Common myeloid progenitor, CD34-positive (primary cell): ENCODE measurements around the gene ITIH2.
A peak's percentile ranks its signal among the peaks of the same experiment; 100 is the strongest.
"Not testable (repeated sequence)": the region's sequence is repeated elsewhere in the genome, so short reads cannot be mapped to it uniquely, and the experiment has no call there.

Experiments used
- CTCF ChIA-PET: fragments of 350-600 bp; sonication (Branson Sonifier 250); formaldehyde crosslinking; loops from one replicate; lab custom pipeline; 2021; ENCODE audit warnings: antibody characterized with exemption; lab: Charles Lee
- POLR2A ChIA-PET: fragments of 350-600 bp; sonication (Branson Sonifier 250); formaldehyde crosslinking; loops from one replicate; lab custom pipeline; 2021; ENCODE audit warnings: antibody characterized with exemption; lab: Charles Lee
- DNase-seq, 3 donors: peaks; one replicate each; pipeline versions ENCODE4 v3.0.0 to v3.0.0-alpha.2; 2013
- H3K27ac ChIP-seq, 2 experiments: 1 replicate in 1 of 2; 2 replicates in 1 of 2; pipeline ENCODE4 v1.7.0; 2013; ENCODE audit warnings: inconsistent platforms in 2 of 2, low read length in 2 of 2, mild to moderate bottlenecking in 2 of 2, low read depth in 1 of 2, moderate library complexity in 1 of 2; ENCODE audit not compliant: severe bottlenecking in 2 of 2, insufficient read depth in 1 of 2, poor library complexity in 1 of 2
- H3K27me3 ChIP-seq, 5 experiments: replicated peaks in 2 of 5; 1 replicate in 3 of 5; 2 replicates in 2 of 5; pipeline versions ENCODE4 v1.6.1 to v1.7.0; 2013; ENCODE audit warnings: low read length in 4 of 5, mild to moderate bottlenecking in 2 of 5, moderate library complexity in 2 of 5, inconsistent platforms in 1 of 5; ENCODE audit not compliant: insufficient read depth in 5 of 5, control insufficient read depth in 4 of 5
- H3K36me3 ChIP-seq, 4 experiments: 1 replicate in 2 of 4; 2 replicates in 2 of 4; pipeline versions ENCODE4 v1.6.1 to v1.7.0; 2013; ENCODE audit warnings: low read length in 3 of 4, control low read depth in 1 of 4, mild to moderate bottlenecking in 1 of 4; ENCODE audit not compliant: control insufficient read depth in 4 of 4, insufficient read depth in 4 of 4
- H3K4me1 ChIP-seq, 4 experiments: 1 replicate in 3 of 4; 2 replicates in 1 of 4; pipeline versions ENCODE4 v1.6.1 to v1.7.1; 2013; ENCODE audit warnings: low read length in 3 of 4, mild to moderate bottlenecking in 3 of 4, control low read depth in 1 of 4, inconsistent platforms in 1 of 4, moderate library complexity in 1 of 4; ENCODE audit not compliant: control insufficient read depth in 4 of 4, insufficient read depth in 4 of 4; ENCODE audit errors: control extremely low read depth in 1 of 4
- H3K4me3 ChIP-seq, 7 experiments: 1 replicate in 4 of 7; 2 replicates in 3 of 7; pipeline versions ENCODE4 v1.5.1 to v1.7.0; 2013; ENCODE audit warnings: mild to moderate bottlenecking in 7 of 7, low read length in 6 of 7, moderate library complexity in 6 of 7, inconsistent platforms in 2 of 7, low read depth in 2 of 7, control low read depth in 1 of 7; ENCODE audit not compliant: insufficient read depth in 4 of 7, control insufficient read depth in 1 of 7; ENCODE audit errors: extremely low read depth in 1 of 7
- H3K9me3 ChIP-seq, 5 experiments: 1 replicate in 4 of 5; 2 replicates in 1 of 5; pipeline versions ENCODE4 v1.6.1 to v1.7.1; 2013; ENCODE audit warnings: low read length in 4 of 5, mild to moderate bottlenecking in 2 of 5, inconsistent platforms in 1 of 5, low read depth in 1 of 5, moderate library complexity in 1 of 5; ENCODE audit not compliant: control insufficient read depth in 4 of 5, insufficient read depth in 2 of 5; ENCODE audit errors: control extremely low read depth in 1 of 5
- WGBS: methylation state at CpG from one replicate; pipeline ENCODE4 v1.1.5; 2013; ENCODE audit not compliant: insufficient coverage; 5-methylcytosine and 5-hydroxymethylcytosine counted together

Gene ITIH2

DNA sequence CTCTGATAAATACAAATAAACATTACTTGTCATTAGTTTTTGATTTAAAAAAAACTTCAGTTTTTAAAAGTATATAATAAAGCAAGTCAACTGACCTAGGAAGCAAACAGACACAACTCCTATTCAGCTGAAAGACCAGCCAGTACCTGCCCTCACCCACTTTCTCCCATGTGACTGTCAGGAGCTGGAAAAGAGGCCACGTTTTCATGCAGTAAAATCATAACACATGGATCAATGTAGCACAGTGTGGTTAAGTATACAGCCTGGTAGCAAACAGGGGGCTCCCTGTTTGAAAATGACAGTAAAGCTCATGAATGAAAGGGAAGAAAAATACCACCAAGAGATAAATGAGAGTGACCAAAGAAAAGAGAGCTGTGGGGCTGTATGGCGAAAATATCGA, 63.1 kb downstream of the ITIH2 start:
- H3K36me3 ChIP-seq = peaks cover 20 to 46% (median 34%) of the 10 kb centered on the region in 4 experiments
- WGBS = no CpG with 5 or more reads among the region's 3 CpGs
- H3K9me3 ChIP-seq = no peaks in the 10 kb centered on the region

DNA sequence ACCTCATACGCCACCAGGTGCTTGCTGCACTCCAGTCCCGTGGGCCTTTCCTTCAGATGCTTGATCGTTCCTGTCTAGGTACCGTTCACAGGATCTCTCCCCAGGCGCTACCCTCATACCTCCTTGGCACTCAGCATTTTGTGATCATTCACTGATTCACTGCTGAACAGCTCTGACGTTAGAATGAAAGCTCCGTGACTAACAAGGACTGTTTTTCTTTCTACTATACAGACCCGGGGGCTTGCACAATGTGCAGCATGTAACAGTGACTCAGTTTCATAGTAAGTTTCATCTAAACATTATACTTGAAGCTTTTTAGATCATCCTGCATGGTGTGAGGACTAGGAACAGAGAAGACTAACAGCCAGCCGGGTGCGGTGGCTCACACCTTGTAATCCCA, 64.1 kb downstream of the ITIH2 start:
- WGBS = 100% methylated on average over 10 of the region's 10 CpGs
- Histone ChIP-seq H3K4me1 (peaks cover 14 to 43% (median 30%) of the 10 kb centered on the region in 4 experiments), H3K36me3 (peaks cover 16 to 46% (median 30%) of the 10 kb centered on the region in 4 experiments), H3K4me3 (no peak overlapping the region), H3K27me3 (no peaks in the 10 kb centered on the region), H3K9me3 (no peaks in the 10 kb centered on the region), H3K27ac (no peak overlapping the region)
- ChIA-PET CTCF (interaction anchor here (1.1 to 2.8 kb wide), 2 partner anchors 9 to 10 kb away, joined by 3 to 15 read pairs; no protein-coding TSS in a partner anchor), POLR2A (no interaction called here)
- DNase-seq = no peak

More for the DNA sequence above, 63.1 kb downstream of the ITIH2 start:
- no peaks in the 10 kb centered on the region for H3K27me3 ChIP-seq
- POLR2A ChIA-PET = interaction anchor here (0.6 kb wide), 1 partner anchor 279 kb away, joined by 4 read pairs; no protein-coding TSS in a partner anchor
- H3K4me1 ChIP-seq = peaks cover 14 to 34% (median 23%) of the 10 kb centered on the region in 4 experiments
- CTCF ChIA-PET = interaction anchor here (1.1 to 2.8 kb wide), 2 partner anchors 9 to 10 kb away, joined by 3 to 15 read pairs; no protein-coding TSS in a partner anchor
- no peak overlapping the region for H3K27ac ChIP-seq
- H3K4me3 ChIP-seq = no peak overlapping the region
- DNase-seq = no peak

DNA sequence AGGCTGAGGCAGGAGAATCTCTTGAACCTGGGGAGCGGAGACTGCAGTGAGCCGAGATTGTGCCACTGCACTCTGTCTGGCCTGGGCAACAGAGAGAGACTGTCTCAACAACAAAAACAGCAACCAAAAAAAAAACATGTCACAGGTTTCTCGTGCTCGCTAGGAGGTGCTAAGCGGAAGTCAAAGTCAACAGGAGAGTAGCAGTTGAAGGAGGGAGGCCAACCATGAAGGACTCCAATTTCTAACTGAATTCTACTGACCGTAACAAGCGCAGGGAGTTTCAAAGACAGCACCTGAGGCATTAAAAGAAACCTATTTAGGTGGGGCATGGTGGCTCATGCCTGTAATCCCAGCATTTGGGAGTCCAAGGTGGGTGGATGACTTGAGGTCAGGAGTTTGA, 65.3 kb downstream of the ITIH2 start:
- DNase-seq = no peak
- Histone ChIP-seq H3K9me3 (no peaks in the 10 kb centered on the region), H3K4me3 (no peak overlapping the region), H3K27me3 (no peaks in the 10 kb centered on the region), H3K4me1 (peaks cover 10 to 39% (median 24%) of the 10 kb centered on the region in 4 experiments), H3K27ac (no peak overlapping the region), H3K36me3 (peaks cover 17 to 51% (median 29%) of the 10 kb centered on the region in 4 experiments)
- ChIA-PET CTCF (interaction anchor here (2.8 kb wide), 1 partner anchor 11 kb away, joined by 15 read pairs; no protein-coding TSS in a partner anchor), POLR2A (no interaction called here)
- WGBS = 94% methylated on average over 7 of the region's 7 CpGs

DNA sequence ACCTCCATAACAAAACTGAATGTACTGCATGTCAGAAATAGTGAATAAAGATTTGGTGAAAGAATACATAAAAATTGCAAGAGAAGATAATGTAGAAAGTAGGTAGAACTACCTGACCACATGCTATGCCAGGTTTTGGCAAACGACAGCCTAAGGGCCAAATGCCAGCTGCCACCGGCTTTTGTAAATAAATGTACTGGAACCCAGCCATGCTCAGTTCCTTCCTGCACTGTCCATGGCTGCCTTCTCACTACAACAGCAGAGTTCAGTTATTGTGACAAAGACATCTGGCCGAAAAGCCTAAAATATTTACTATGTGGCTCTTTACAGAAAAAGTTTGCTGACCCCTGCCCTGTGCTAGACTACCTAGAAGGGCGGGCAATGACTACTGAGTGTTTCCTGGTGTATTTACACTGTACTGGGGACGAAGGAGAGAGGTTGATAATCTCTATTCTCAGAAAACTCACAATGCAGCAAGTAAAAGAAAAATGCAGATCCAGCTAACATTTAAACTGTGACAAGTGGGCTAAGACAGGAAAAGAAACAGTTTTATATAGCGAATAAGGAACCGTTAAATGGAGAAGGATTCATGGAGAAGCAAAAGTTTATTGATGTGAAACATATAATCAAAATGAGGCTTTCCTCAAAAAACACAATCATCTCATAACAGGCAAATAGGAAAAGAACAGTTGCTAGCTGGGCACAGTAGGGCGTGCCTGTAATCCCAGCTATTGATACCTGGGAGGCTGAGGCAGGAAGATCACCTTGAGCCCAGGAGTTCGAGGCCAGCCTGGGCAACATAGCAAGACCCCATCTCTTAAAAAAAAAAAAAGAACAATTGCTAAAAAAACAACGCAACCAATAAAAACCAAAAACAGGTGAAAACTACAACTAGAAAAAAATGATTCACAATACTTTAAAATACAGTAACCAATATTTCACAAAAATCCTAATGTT, 71.0 kb downstream of the ITIH2 start:
- peaks cover 18 to 55% (median 28%) of the 10 kb centered on the region in 4 experiments for H3K36me3 ChIP-seq
- 95% methylated on average over 2 of the region's 10 CpGs for WGBS
- POLR2A ChIA-PET = no interaction called here

DNA sequence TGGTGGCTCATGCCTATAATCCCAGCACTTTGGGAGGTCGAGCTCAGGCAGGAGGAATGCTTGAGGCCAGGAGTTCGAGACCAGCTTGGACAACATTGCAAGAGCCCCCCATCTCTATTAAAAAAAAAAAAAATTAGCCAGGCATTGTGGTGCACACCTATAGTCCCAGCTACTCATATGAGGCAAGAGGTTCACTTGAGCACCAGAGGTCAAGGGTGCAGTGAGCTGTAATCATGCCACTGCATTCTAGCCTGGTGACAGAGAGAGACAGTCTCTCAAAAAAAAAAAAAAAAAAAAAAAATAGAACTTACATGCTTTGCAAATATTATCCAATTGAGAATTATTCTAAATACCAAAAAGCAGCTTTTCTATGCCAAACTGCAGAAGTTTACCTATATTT, 73.7 kb downstream of the ITIH2 start:
- Histone ChIP-seq H3K9me3 (no peaks in the 10 kb centered on the region), H3K36me3 (peaks cover 21 to 61% (median 39%) of the 10 kb centered on the region in 4 experiments), H3K4me1 (peaks cover 0 to 19% (median 6%) of the 10 kb centered on the region in 4 experiments), H3K4me3 (no peak overlapping the region), H3K27me3 (no peaks in the 10 kb centered on the region), H3K27ac (no peak overlapping the region)
- no peak for DNase-seq
- no CpG with 5 or more reads among the region's 2 CpGs for WGBS
- ChIA-PET POLR2A (no interaction called here), CTCF (interaction anchor here (0.6 to 2.0 kb wide), 4 partner anchors 8 to 21 kb away, joined by 3 to 5 read pairs (median 4); partner anchors contain the start of genes ATP5F1C and KIN)

More for the DNA sequence above, 71.0 kb downstream of the ITIH2 start:
- Histone ChIP-seq H3K9me3 (no peaks in the 10 kb centered on the region), H3K27me3 (no peaks in the 10 kb centered on the region), H3K4me3 (peak overlapping the region in 4 of 7 experiments; percentile 13 to 51 (median 24)), H3K4me1 (peaks cover 0 to 32% (median 17%) of the 10 kb centered on the region in 4 experiments), H3K27ac (peak overlapping the region; percentile 67 to 72)
- CTCF ChIA-PET = interaction anchor here (1.3 to 1.7 kb wide), 2 partner anchors 17 to 42 kb away, joined by 3 read pairs; no protein-coding TSS in a partner anchor
- peak in 1 of 3 donors; percentile 41 for DNase-seq

DNA sequence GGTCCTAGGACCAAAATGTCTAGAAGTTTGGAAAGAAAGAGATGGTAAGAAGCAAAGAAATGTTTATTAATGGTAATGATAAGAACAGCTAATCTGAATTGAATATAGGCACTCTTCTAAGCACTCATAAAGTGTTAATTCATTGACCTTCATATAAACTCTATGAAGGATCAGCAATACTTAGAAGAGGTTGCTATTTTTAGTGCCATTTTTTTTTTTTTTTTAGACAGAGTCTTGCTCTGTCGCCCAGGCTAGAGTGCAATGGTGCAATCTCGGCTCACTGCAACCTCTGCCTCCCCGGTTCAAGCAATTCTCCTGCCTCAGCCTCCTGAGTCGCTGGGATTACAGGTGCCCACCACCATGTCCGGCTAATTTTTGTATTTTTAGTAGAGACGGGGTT, 79.1 kb downstream of the ITIH2 start:
- DNase-seq, H3K27me3 ChIP-seq, H3K27ac ChIP-seq, POLR2A ChIA-PET, H3K4me3 ChIP-seq, H3K9me3 ChIP-seq, CTCF ChIA-PET: not testable (repeated sequence)
- Histone ChIP-seq H3K4me1 (peaks cover 5 to 13% (median 10%) of the 10 kb centered on the region in 4 experiments), H3K36me3 (peaks cover 13 to 46% (median 28%) of the 10 kb centered on the region in 4 experiments)
- WGBS = 97% methylated on average over 5 of the region's 6 CpGs
